DOHH2 (cell line): ENCODE measurements around the gene CEACAM20.
"Not testable (repeated sequence)": the region's sequence is repeated elsewhere in the genome, so short reads cannot be mapped to it uniquely, and the experiment has no call there.

ENCODE experiments used
- H3F3A ChIP-seq: fragments of 200-600 bp; sonication (generic), shearing (Covaris generic); 2 replicates; pipeline ENCODE4 v1.6.0; 2016; ENCODE audit warnings: antibody characterized with exemption, mild to moderate bottlenecking; ENCODE audit not compliant: control insufficient read depth, insufficient read depth
- H3K27ac ChIP-seq: fragments of 200-600 bp; sonication (generic); 2 replicates; pipeline ENCODE4 v1.5.1; 2014; ENCODE audit warnings: low read depth, mild to moderate bottlenecking, low read length, moderate library complexity
- H3K27me3 ChIP-seq: fragments of 200-600 bp; sonication (generic); 2 replicates; pipeline ENCODE4 v1.6.1; 2014; ENCODE audit warnings: mild to moderate bottlenecking, low read length, mixed read lengths; ENCODE audit not compliant: control insufficient read depth
- H3K36me3 ChIP-seq: fragments of 200-600 bp; sonication (generic); 2 replicates; pipeline ENCODE4 v1.6.1; 2014; ENCODE audit warnings: mild to moderate bottlenecking, low read length, moderate library complexity, mixed read lengths; ENCODE audit not compliant: control insufficient read depth
- H3K4me1 ChIP-seq: fragments of 200-600 bp; sonication (generic); 2 replicates; pipeline ENCODE4 v1.6.1; 2014; ENCODE audit warnings: mild to moderate bottlenecking, low read length, mixed read lengths; ENCODE audit not compliant: control insufficient read depth
- H3K4me2 ChIP-seq: fragments of 200-600 bp; sonication (generic); 2 replicates; pipeline ENCODE4 v1.6.0; 2014; ENCODE audit warnings: mild to moderate bottlenecking, low read length, moderate library complexity
- H3K4me3 ChIP-seq: fragments of 200-600 bp; sonication (generic); 2 replicates; pipeline ENCODE4 v1.5.1; 2014; ENCODE audit warnings: mild to moderate bottlenecking, low read length, mixed read lengths
- H3K79me2 ChIP-seq: fragments of 200-600 bp; sonication (generic); 2 replicates; pipeline ENCODE4 v1.6.1; 2014; ENCODE audit warnings: mild to moderate bottlenecking, low read length, mixed read lengths; ENCODE audit not compliant: control insufficient read depth
- H3K9me2 ChIP-seq: fragments of 200-600 bp; sonication (generic); replicated peaks from 2 replicates; pipeline ENCODE4 v1.6.1; 2014; ENCODE audit warnings: mild to moderate bottlenecking, low read length, mixed read lengths; ENCODE audit not compliant: control insufficient read depth
- H3K9me3 ChIP-seq: fragments of 200-600 bp; sonication (generic); 2 replicates; pipeline ENCODE4 v1.6.1; 2014; ENCODE audit warnings: antibody characterized with exemption, low read length, mixed read lengths; ENCODE audit not compliant: control insufficient read depth, insufficient read depth
- H4K20me1 ChIP-seq: fragments of 200-600 bp; sonication (generic); 2 replicates; pipeline ENCODE4 v1.6.0; 2014; ENCODE audit warnings: low read depth, mild to moderate bottlenecking, antibody characterized with exemption, low read length, moderate library complexity; ENCODE audit not compliant: control insufficient read depth, insufficient read depth
- EZH2phosphoT487 ChIP-seq: fragments of 200-600 bp; sonication (generic); IDR thresholded peaks from 2 replicates; pipeline ENCODE4 v1.6.1; 2017; ENCODE audit warnings: borderline replicate concordance, mild to moderate bottlenecking, antibody characterized with exemption, low read length, moderate library complexity, mixed read lengths
- TF ChIP-seq, protein P1 (sequence below): fragments of 200-600 bp; sonication (generic); IDR thresholded peaks from one replicate; pipeline ENCODE4 v1.5.1; 2014; ENCODE audit warnings: antibody characterized with exemption, mild to moderate bottlenecking, low read depth, low read length; ENCODE audit not compliant: poor library complexity, severe bottlenecking

CEACAM20 gene

DNA sequence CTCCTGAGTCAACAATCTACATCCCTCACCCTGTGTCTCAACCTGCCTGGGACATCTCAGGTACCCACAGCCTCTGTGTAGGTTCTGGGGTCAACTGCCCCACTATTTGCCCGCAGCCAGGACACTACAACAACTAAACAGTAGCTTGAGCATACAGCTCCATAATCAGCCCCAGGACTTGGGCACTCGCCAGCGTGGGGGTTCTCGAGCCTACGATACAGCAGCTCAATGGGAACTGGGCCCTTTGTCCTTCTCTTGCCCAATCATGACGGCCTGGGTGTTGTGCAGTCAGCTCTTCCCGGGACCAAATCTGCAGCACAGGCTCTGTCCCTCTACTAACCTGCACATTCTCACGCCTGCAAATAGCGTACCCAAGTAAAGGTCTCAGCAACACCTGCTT is 30.5 kb downstream of the CEACAM20 start:
- no peaks in the 10 kb centered on the region for H3F3A ChIP-seq
- peaks cover 56% of the 10 kb centered on the region for H3K9me3 ChIP-seq
- H3K36me3 ChIP-seq: peaks cover 38% of the 10 kb centered on the region
- no peaks in the 10 kb centered on the region for H3K9me2 ChIP-seq
- H3K27ac ChIP-seq: no peak overlapping the region
- peaks cover 29% of the 10 kb centered on the region for H3K79me2 ChIP-seq
- H4K20me1 ChIP-seq: no peaks in the 10 kb centered on the region
- peak overlapping the region; percentile 96 for H3K4me3 ChIP-seq
- no peaks in the 10 kb centered on the region for H3K27me3 ChIP-seq
- TF ChIP-seq, protein P1, sequence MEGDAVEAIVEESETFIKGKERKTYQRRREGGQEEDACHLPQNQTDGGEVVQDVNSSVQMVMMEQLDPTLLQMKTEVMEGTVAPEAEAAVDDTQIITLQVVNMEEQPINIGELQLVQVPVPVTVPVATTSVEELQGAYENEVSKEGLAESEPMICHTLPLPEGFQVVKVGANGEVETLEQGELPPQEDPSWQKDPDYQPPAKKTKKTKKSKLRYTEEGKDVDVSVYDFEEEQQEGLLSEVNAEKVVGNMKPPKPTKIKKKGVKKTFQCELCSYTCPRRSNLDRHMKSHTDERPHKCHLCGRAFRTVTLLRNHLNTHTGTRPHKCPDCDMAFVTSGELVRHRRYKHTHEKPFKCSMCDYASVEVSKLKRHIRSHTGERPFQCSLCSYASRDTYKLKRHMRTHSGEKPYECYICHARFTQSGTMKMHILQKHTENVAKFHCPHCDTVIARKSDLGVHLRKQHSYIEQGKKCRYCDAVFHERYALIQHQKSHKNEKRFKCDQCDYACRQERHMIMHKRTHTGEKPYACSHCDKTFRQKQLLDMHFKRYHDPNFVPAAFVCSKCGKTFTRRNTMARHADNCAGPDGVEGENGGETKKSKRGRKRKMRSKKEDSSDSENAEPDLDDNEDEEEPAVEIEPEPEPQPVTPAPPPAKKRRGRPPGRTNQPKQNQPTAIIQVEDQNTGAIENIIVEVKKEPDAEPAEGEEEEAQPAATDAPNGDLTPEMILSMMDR: no peak
- TF ChIP-seq EZH2phosphoT487: no peak
- H3K4me2 ChIP-seq: peak overlapping the region; percentile 76
- peaks cover 9% of the 10 kb centered on the region for H3K4me1 ChIP-seq

DNA sequence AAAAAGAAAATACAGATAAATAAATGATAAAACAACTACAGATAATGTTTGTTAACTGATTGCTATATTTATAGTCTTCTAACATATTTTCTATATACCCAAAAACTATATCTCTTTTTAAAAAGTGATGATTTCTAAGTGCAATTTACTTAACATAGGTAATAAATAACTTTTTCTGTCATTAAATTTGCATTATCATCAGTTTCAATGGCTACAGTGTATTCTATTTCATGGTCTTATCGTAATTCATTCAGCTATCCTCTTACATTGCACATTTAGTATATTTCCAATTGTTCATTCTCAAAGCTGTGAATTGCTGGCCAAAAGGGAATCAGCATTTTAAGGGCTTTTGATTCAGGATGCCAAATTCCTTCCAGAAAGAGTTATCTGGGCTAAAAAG is 32.8 kb downstream of the CEACAM20 start:
- no peaks in the 10 kb centered on the region for H3F3A ChIP-seq
- peaks cover 64% of the 10 kb centered on the region for H3K9me3 ChIP-seq
- no peak overlapping the region for H3K4me2 ChIP-seq
- no peak overlapping the region for H3K27ac ChIP-seq
- H3K4me1 ChIP-seq: peaks cover 9% of the 10 kb centered on the region
- no peaks in the 10 kb centered on the region for H3K27me3 ChIP-seq
- TF ChIP-seq, protein P1: no peak
- no peak for TF ChIP-seq EZH2phosphoT487
- H3K9me2 ChIP-seq: no peaks in the 10 kb centered on the region
- peaks cover 29% of the 10 kb centered on the region for H3K79me2 ChIP-seq
- no peak overlapping the region for H3K4me3 ChIP-seq
- H4K20me1 ChIP-seq: no peaks in the 10 kb centered on the region
- peaks cover 45% of the 10 kb centered on the region for H3K36me3 ChIP-seq

- Histone ChIP-seq H3K4me2 (no peak overlapping the region), H3K4me3 (no peak overlapping the region), H3F3A (peaks cover 13% of the 10 kb centered on the region), H4K20me1 (no peaks in the 10 kb centered on the region), H3K9me3 (peaks cover 79% of the 10 kb centered on the region), H3K79me2 (no peaks in the 10 kb centered on the region), H3K4me1 (no peaks in the 10 kb centered on the region), H3K27me3 (no peaks in the 10 kb centered on the region), H3K9me2 (no peaks in the 10 kb centered on the region), H3K36me3 (peaks cover 41% of the 10 kb centered on the region), H3K27ac (no peak overlapping the region)
- TF ChIP-seq, protein P1: no peak
- no peak for TF ChIP-seq EZH2phosphoT487
Observed at GRCh38 chr19:44476559-44477408, 52.7 kb downstream of the CEACAM20 start.

DNA sequence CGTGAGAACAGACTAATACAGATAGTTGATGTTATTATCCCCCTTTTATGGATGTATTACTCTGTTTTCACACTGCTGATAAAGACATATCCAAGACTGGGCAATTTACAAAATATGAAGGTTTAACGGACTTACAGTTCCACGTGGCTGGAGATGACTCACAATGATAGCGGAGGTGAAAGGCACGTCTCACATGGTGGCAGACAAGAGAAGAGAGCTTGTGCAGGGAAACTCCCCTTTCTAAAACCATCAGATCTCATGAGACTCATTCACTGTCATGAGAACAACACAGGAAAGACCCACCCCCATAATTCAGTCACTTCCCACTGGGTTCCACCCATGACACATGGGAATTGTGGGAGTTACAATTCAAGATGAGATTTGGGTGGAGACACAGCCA is 60.7 kb downstream of the CEACAM20 start:
- peaks cover 21% of the 10 kb centered on the region for H3K9me3 ChIP-seq
- not testable (repeated sequence) for H3K36me3 ChIP-seq, H3K27me3 ChIP-seq, H3K9me2 ChIP-seq, H3F3A ChIP-seq, H3K4me3 ChIP-seq, H3K79me2 ChIP-seq, H4K20me1 ChIP-seq, H3K4me1 ChIP-seq, H3K4me2 ChIP-seq, H3K27ac ChIP-seq

DNA sequence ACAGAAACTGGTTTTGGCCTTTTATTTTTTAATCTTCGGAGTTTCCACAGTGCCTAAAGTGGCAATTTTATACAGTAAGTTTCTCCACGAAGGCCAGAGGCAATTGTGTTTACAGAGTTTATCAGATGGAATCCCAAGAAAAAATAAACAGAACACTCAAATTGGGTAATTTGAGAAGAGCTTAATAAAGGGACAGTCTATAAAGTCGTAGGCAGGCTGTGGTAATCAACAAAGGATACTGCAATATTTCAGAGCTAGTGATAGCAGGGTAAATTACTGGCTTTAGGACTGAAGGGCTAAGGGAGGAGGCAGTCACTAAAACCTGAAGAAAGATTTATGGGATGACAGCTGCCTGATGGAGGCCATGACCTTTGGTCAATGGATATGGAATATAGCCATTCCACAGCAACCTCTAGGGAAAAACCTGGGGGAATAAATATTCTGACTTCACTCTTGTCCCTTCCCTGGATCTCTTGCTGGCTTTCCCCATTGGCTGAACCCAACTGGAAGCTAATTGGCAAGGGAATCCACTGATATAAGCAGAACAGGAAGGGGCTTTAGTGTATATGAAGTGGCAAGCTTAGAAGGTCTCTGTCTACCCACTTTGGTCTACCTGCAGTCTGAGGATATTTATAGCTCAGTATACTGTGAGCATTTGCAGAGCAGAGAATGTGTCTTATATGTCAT is 66.7 kb downstream of the CEACAM20 start:
- H3K9me2 ChIP-seq, H3K4me3 ChIP-seq, H3K79me2 ChIP-seq, H3F3A ChIP-seq, H3K4me1 ChIP-seq, H3K27ac ChIP-seq, H3K9me3 ChIP-seq, H4K20me1 ChIP-seq, H3K36me3 ChIP-seq, H3K27me3 ChIP-seq, H3K4me2 ChIP-seq: not testable (repeated sequence)
